K562 (cell line): Measurements from ENCODE around the gene TP73. TPM values are rescaled to one million over a fixed set of nuclear protein-coding genes. Genes with fewer than 3 reads are reported as not detected.

Experiments
- E2F6 ChIP-seq, 2 experiments: IDR thresholded peaks; 2 replicates each; pipeline ENCODE4 v1.6.1; 2011; ENCODE audit warnings: borderline replicate concordance in 1 of 2, control low read depth in 1 of 2, low read depth in 1 of 2, low read length in 1 of 2, mild to moderate bottlenecking in 1 of 2, mixed read lengths in 1 of 2, moderate library complexity in 1 of 2; ENCODE audit not compliant: insufficient read depth in 1 of 2, insufficient read length in 1 of 2, poor library complexity in 1 of 2, severe bottlenecking in 1 of 2; ENCODE audit errors: extremely low read depth in 1 of 2
- EP300 ChIP-seq: IDR thresholded peaks from 2 replicates; pipeline ENCODE4 v1.6.1; 2012; ENCODE audit warnings: low read length, improper control_type of control experiment
- FOXA1 ChIP-seq: fragments of 450-650 bp; IDR thresholded peaks from 2 replicates; pipeline ENCODE4 v1.6.1; 2016; ENCODE audit warnings: mild to moderate bottlenecking, borderline replicate concordance
- GTF2B ChIP-seq: IDR thresholded peaks from 2 replicates; pipeline ENCODE4 v1.6.1; 2011; ENCODE audit not compliant: insufficient read length; ENCODE audit errors: extremely low read depth
- ILF3 ChIP-seq: fragments of 450-650 bp; IDR thresholded peaks from 2 replicates; pipeline ENCODE4 v1.6.1; 2018; ENCODE audit warnings: antibody characterized with exemption, mild to moderate bottlenecking, moderate library complexity, borderline replicate concordance
- LEF1 ChIP-seq: fragments of 450-650 bp; IDR thresholded peaks from 2 replicates; pipeline ENCODE4 v1.6.1; 2016; ENCODE audit warnings: mild to moderate bottlenecking
- MYC ChIP-seq, 2 experiments: fragments of 250-450 bp in 1 of 2; sonication (Bioruptor Pico) in 1 of 2; IDR thresholded peaks; 2 replicates each; pipeline versions ENCODE4 v1.5.1 to v1.6.1; 2012 to 2021; ENCODE audit warnings: low read depth in 2 of 2, borderline replicate concordance in 1 of 2, improper control_type of control experiment in 1 of 2, low read length in 1 of 2, mild to moderate bottlenecking in 1 of 2, moderate library complexity in 1 of 2
- PYGO2 ChIP-seq: fragments of 450-650 bp; IDR thresholded peaks from 2 replicates; pipeline ENCODE4 v1.6.1; 2016; ENCODE audit warnings: mild to moderate bottlenecking, missing genetic modification characterization, moderate library complexity, missing compliant biosample characterization
- STAT5B ChIP-seq: fragments of 250-450 bp; sonication (Bioruptor Pico); IDR thresholded peaks from 2 replicates; pipeline ENCODE4 v1.8.0; 2021; ENCODE audit warnings: mild to moderate bottlenecking, inconsistent platforms
- THRAP3 ChIP-seq: fragments of 450-650 bp; IDR thresholded peaks from 2 replicates; pipeline ENCODE4 v1.6.1; 2016; ENCODE audit warnings: mild to moderate bottlenecking, inconsistent platforms, borderline replicate concordance
- ZBTB40 ChIP-seq, 2 experiments: fragments of 450-650 bp in 1 of 2; sonication (generic) in 1 of 2; formaldehyde crosslinking in 1 of 2; IDR thresholded peaks; 2 replicates each; pipeline versions ENCODE4 v1.7.1 to v1.9.0; 2016 to 2022; ENCODE audit warnings: inconsistent platforms in 1 of 2, mild to moderate bottlenecking in 1 of 2, missing genetic modification reagents in 1 of 2
- ZFX ChIP-seq: sonication (generic); formaldehyde crosslinking; IDR thresholded peaks from 2 replicates; pipeline ENCODE4 v1.8.0; 2022; ENCODE audit warnings: mild to moderate bottlenecking, missing genetic modification reagents, moderate library complexity
- ZNF143 ChIP-seq: sonication (generic); formaldehyde crosslinking; IDR thresholded peaks from 2 replicates; pipeline ENCODE4 v1.9.0; 2022; ENCODE audit warnings: mild to moderate bottlenecking, missing genetic modification reagents
- ZNF23 ChIP-seq: fragments of 250-450 bp; sonication (Bioruptor Pico); IDR thresholded peaks from 2 replicates; pipeline ENCODE4 v1.4.0; 2020; ENCODE audit warnings: mild to moderate bottlenecking
- ZNF586 ChIP-seq: fragments of 450-650 bp; formaldehyde crosslinking; conservative IDR thresholded peaks from 2 replicates; pipeline ENCODE4 v1.4.0; 2020; ENCODE audit warnings: mild to moderate bottlenecking, moderate library complexity
- ZNF696 ChIP-seq: fragments of 250-450 bp; sonication (Bioruptor Pico); conservative IDR thresholded peaks from 2 replicates; pipeline ENCODE4 v1.4.0; 2020; ENCODE audit warnings: mild to moderate bottlenecking, moderate library complexity
- polyA plus RNA-seq, 8 experiments: library from polyadenylated mRNA; depleted of rRNA in 4 of 8; stranded (reverse) in 5 of 8; unstranded in 3 of 8; fragments of >200 nt; fragmentation: Nextera tagmentation in 2 of 8; fragmentation: Illumina TruSeq in 1 of 8; extraction: Ambion mirVana in 2 of 8; extraction: Trizol in 1 of 8; gene quantifications; 2 replicates each; pipeline versions ENCODE4 v1.2.1 to v1.2.3, GENCODE V29; 2011 to 2014; ENCODE audit warnings: inconsistent platforms in 1 of 8, missing spikeins in 1 of 8
- total RNA-seq, 7 experiments: library from RNA; depleted of rRNA in 6 of 7; stranded (reverse); fragments of >200 nt in 6 of 7; fragmentation: Illumina TruSeq in 2 of 7; extraction: Trizol in 2 of 7; gene quantifications; 2 replicates each; pipeline versions ENCODE4 v1.2.1 to v1.2.3, GENCODE V29; 2011 to 2021; ENCODE audit warnings: low replicate concordance in 1 of 7

The TP73 gene
- total and polyA plus RNA-seq, 9 of the 15 experiments (the other 6 are each of a cell fraction or from before 2014, with no cell fraction given): 0.07 to 1.6 (median 0.40) TPM; not detected in 2

- TF ChIP-seq ILF3: no peak
- TF ChIP-seq FOXA1: no peak
- no peak for TF ChIP-seq E2F6 (IDR thresholded peaks at IDR 0.05; ENCODE audit: borderline replicate concordance in 1 of 2, extremely low read depth in 1 of 2, insufficient read depth in 1 of 2, insufficient read length in 1 of 2, low read depth in 1 of 2, low read length in 1 of 2, poor library complexity in 1 of 2, severe bottlenecking in 1 of 2)
- TF ChIP-seq ZFX: peak; percentile 39; the same call in 1 of the 2 replicates
- TF ChIP-seq GTF2B: no peak
- TF ChIP-seq THRAP3: no peak
- no peak for TF ChIP-seq STAT5B
- no peak for TF ChIP-seq ZBTB40 (IDR thresholded peaks at IDR 0.05)
- no peak for TF ChIP-seq ZBTB40 (CRISPR knock-in tag; IDR thresholded peaks at IDR 0.05)
- no peak for TF ChIP-seq ZNF23 (CRISPR knock-in tag)
- TF ChIP-seq LEF1: no peak
- TF ChIP-seq ZNF586 (CRISPR knock-in tag): no peak
- no peak for TF ChIP-seq ZNF696 (CRISPR knock-in tag)
- TF ChIP-seq PYGO2 (tag): no peak
- no peak for TF ChIP-seq ZNF143
- no peak for TF ChIP-seq EP300
- TF ChIP-seq MYC (IDR thresholded peaks at IDR 0.05; ENCODE audit: low read depth, low read length): peak; percentile 70
- peak; percentile 65; the same call in 1 of the 2 replicates for TF ChIP-seq MYC (CRISPR knock-in tag; IDR thresholded peaks at IDR 0.05; ENCODE audit: borderline replicate concordance, low read depth)
These were observed 16.4 kb downstream of the TP73 start (continued) for GRCh38 chr1:3668585-3669300.
